Measurements from ENCODE around the gene DCUN1D2.
"Not testable (repeated sequence)": the region's sequence is repeated elsewhere in the genome, so short reads cannot be mapped to it uniquely, and the experiment has no call there.

Gene DCUN1D2

GRCh38 chr13:113442354-113442984 is 48.0 kb downstream of the DCUN1D2 start:
- DNase-seq, result no peak

- no peak for DNase-seq
Measured at GRCh38 chr13:113441661-113442060, 48.9 kb downstream of the DCUN1D2 start.

- DNase-seq, result no peak
Measured at GRCh38 chr13:113437408-113438010, 53.0 kb downstream of the DCUN1D2 start.

- DNase-seq, result not testable (repeated sequence)
Measured at GRCh38 chr13:113436866-113437265, 53.6 kb downstream of the DCUN1D2 start.

GRCh38 chr13:113435907-113436306 is 54.6 kb downstream of the DCUN1D2 start:
- not testable (repeated sequence) for DNase-seq

- DNase-seq, result no peak
Measured at GRCh38 chr13:113433391-113433916, 57.1 kb downstream of the DCUN1D2 start.

- DNase-seq, result no peak
Measured at GRCh38 chr13:113432506-113433270, 57.8 kb downstream of the DCUN1D2 start.

- DNase-seq, result no peak
Measured at GRCh38 chr13:113431171-113431570, 59.3 kb downstream of the DCUN1D2 start.

GRCh38 chr13:113430378-113431110 is 60.0 kb downstream of the DCUN1D2 start:
- no peak for DNase-seq

- no peak for DNase-seq
Measured at GRCh38 chr13:113429608-113429985, 60.9 kb downstream of the DCUN1D2 start.

- DNase-seq, result no peak
Measured at GRCh38 chr13:113428871-113429607, 61.5 kb downstream of the DCUN1D2 start.

- DNase-seq, result no peak
Measured at GRCh38 chr13:113428469-113428865, 62.0 kb downstream of the DCUN1D2 start.

- DNase-seq, result no peak
Measured at GRCh38 chr13:113427562-113428468, 62.7 kb downstream of the DCUN1D2 start.

- DNase-seq, result no peak
Measured at GRCh38 chr13:113426591-113426986, 63.9 kb downstream of the DCUN1D2 start.

- DNase-seq, result no peak
Measured at GRCh38 chr13:113425941-113426590, 64.4 kb downstream of the DCUN1D2 start.

- no peak for DNase-seq
Measured at GRCh38 chr13:113423520-113424163, 66.9 kb downstream of the DCUN1D2 start.

GRCh38 chr13:113422807-113423519 is 67.5 kb downstream of the DCUN1D2 start:
- no peak for DNase-seq

GRCh38 chr13:113421673-113422270 is 68.7 kb downstream of the DCUN1D2 start:
- DNase-seq, result no peak
